Mesendoderm (in vitro differentiated cells): Measurements from ENCODE around the gene ORC3.

Source experiments
- DNase-seq: peaks from one replicate; pipeline ENCODE4 v3.0.0; 2013
- H2AK5ac ChIP-seq: 2 replicates; pipeline ENCODE4 v1.6.1; 2013; ENCODE audit warnings: low read length, inconsistent platforms
- H2BK120ac ChIP-seq: 2 replicates; pipeline ENCODE4 v1.6.1; 2013; ENCODE audit warnings: low read depth, mild to moderate bottlenecking, low read length, moderate library complexity, mixed read lengths
- H2BK15ac ChIP-seq: replicated peaks from 2 replicates; pipeline ENCODE4 v1.6.1; 2013; ENCODE audit warnings: low read depth, mild to moderate bottlenecking, moderate library complexity
- H2BK5ac ChIP-seq: 2 replicates; pipeline ENCODE4 v1.6.1; 2013; ENCODE audit warnings: low read length, inconsistent platforms
- H3K18ac ChIP-seq: 2 replicates; pipeline ENCODE4 v1.6.1; 2013; ENCODE audit warnings: mild to moderate bottlenecking, low read length, mixed read lengths
- H3K23ac ChIP-seq: one replicate; pipeline ENCODE4 v1.6.1; 2013; ENCODE audit warnings: low read length
- H3K27ac ChIP-seq: 2 replicates; pipeline ENCODE4 v1.5.1; 2013; ENCODE audit warnings: low read depth, mild to moderate bottlenecking, inconsistent platforms, low read length, moderate library complexity
- H3K27me3 ChIP-seq: 2 replicates; pipeline ENCODE4 v1.6.1; 2013; ENCODE audit warnings: low read length, control low read depth, mild to moderate bottlenecking, inconsistent platforms; ENCODE audit not compliant: insufficient read depth, poor library complexity
- H3K36me3 ChIP-seq: 2 replicates; pipeline ENCODE4 v1.6.1; 2013; ENCODE audit warnings: low read length, inconsistent platforms; ENCODE audit not compliant: control insufficient read depth, insufficient read depth
- H3K4ac ChIP-seq: one replicate; pipeline ENCODE4 v1.6.1; 2013; ENCODE audit warnings: low read depth, mild to moderate bottlenecking, low read length, moderate library complexity
- H3K4me1 ChIP-seq: 2 replicates; pipeline ENCODE4 v1.6.1; 2013; ENCODE audit warnings: low read depth, low read length, inconsistent platforms; ENCODE audit not compliant: control insufficient read depth
- H3K4me2 ChIP-seq: 2 replicates; pipeline ENCODE4 v1.6.1; 2013; ENCODE audit warnings: low read length
- H3K4me3 ChIP-seq: 2 replicates; pipeline ENCODE4 v1.5.1; 2013; ENCODE audit warnings: mild to moderate bottlenecking, low read length
- H3K56ac ChIP-seq: one replicate; pipeline ENCODE4 v1.6.1; 2013; ENCODE audit warnings: low read length
- H3K79me1 ChIP-seq: 2 replicates; pipeline ENCODE4 v1.6.1; 2013; ENCODE audit warnings: low read length, inconsistent platforms
- H3K79me2 ChIP-seq: 2 replicates; pipeline ENCODE4 v1.6.1; 2013; ENCODE audit warnings: mild to moderate bottlenecking, low read length; ENCODE audit not compliant: control insufficient read depth, insufficient read depth
- H3K9ac ChIP-seq: 2 replicates; pipeline ENCODE4 v1.6.1; 2013; ENCODE audit warnings: low read length, inconsistent platforms
- H4K5ac ChIP-seq: one replicate; pipeline ENCODE4 v1.6.1; 2013; ENCODE audit warnings: low read length
- H4K8ac ChIP-seq: one replicate; pipeline ENCODE4 v1.6.1; 2013; ENCODE audit warnings: low read depth, mild to moderate bottlenecking, control low read depth, low read length, moderate library complexity
- WGBS: extraction: QIAGEN DNeasy Blood & Tissue Kit; methylation state at CpG from one replicate; pipeline ENCODE4 v1.1.7; 2013; ENCODE audit warnings: low lambda C conversion rate, missing lambda C conversion rate; ENCODE audit not compliant: insufficient coverage; ENCODE audit errors: extremely low coverage; 5-methylcytosine and 5-hydroxymethylcytosine counted together

Gene ORC3

GRCh38 chr6:87639373-87639772 is 49.4 kb downstream of the ORC3 start:
- no peak overlapping the region for H2BK15ac ChIP-seq
- no peak overlapping the region for H3K9ac ChIP-seq
- no peaks in the 10 kb centered on the region for H3K79me2 ChIP-seq
- no peak overlapping the region for H2BK120ac ChIP-seq
- no peaks in the 10 kb centered on the region for H3K36me3 ChIP-seq
- H4K5ac ChIP-seq, result no peak overlapping the region
- H3K4me1 ChIP-seq, result no peaks in the 10 kb centered on the region
- no peaks in the 10 kb centered on the region for H3K27me3 ChIP-seq
- no peak overlapping the region for H3K4me3 ChIP-seq
- no peak overlapping the region for H4K8ac ChIP-seq
- H3K4me2 ChIP-seq, result no peak overlapping the region
- H3K4ac ChIP-seq, result no peak overlapping the region
- no peak overlapping the region for H3K18ac ChIP-seq
- H3K27ac ChIP-seq, result no peak overlapping the region
- DNase-seq, result no peak
- H3K79me1 ChIP-seq, result no peaks in the 10 kb centered on the region
- H2BK5ac ChIP-seq, result no peak overlapping the region
- no CpG with 5 or more reads among the region's 4 CpGs for WGBS
- H2AK5ac ChIP-seq, result no peak overlapping the region
- no peak overlapping the region for H3K23ac ChIP-seq
- H3K56ac ChIP-seq, result no peak overlapping the region

- Histone ChIP-seq H3K4me2 (no peak overlapping the region), H3K4ac (no peak overlapping the region), H3K56ac (no peak overlapping the region), H3K79me1 (no peaks in the 10 kb centered on the region), H4K8ac (no peak overlapping the region), H2BK5ac (no peak overlapping the region), H3K18ac (no peak overlapping the region), H3K27ac (no peak overlapping the region), H3K27me3 (no peaks in the 10 kb centered on the region), H2BK120ac (no peak overlapping the region), H2BK15ac (no peak overlapping the region), H3K9ac (no peak overlapping the region), H3K4me3 (no peak overlapping the region), H3K23ac (no peak overlapping the region), H2AK5ac (no peak overlapping the region), H4K5ac (no peak overlapping the region), H3K4me1 (no peaks in the 10 kb centered on the region), H3K36me3 (no peaks in the 10 kb centered on the region), H3K79me2 (no peaks in the 10 kb centered on the region)
- no CpG with 5 or more reads among the region's 1 CpG for WGBS
- DNase-seq, result no peak
These were observed 51.2 kb downstream of the ORC3 start for GRCh38 chr6:87641065-87641692.

GRCh38 chr6:87645080-87645479 is 55.1 kb downstream of the ORC3 start:
- Histone ChIP-seq H3K4me1 (no peaks in the 10 kb centered on the region), H2BK15ac (no peak overlapping the region), H3K79me2 (no peaks in the 10 kb centered on the region), H3K27ac (no peak overlapping the region), H3K79me1 (no peaks in the 10 kb centered on the region), H2BK5ac (no peak overlapping the region), H3K18ac (no peak overlapping the region), H4K5ac (no peak overlapping the region), H2AK5ac (no peak overlapping the region), H4K8ac (no peak overlapping the region), H3K4ac (no peak overlapping the region), H3K9ac (no peak overlapping the region), H3K27me3 (no peaks in the 10 kb centered on the region), H2BK120ac (no peak overlapping the region), H3K4me2 (no peak overlapping the region), H3K23ac (no peak overlapping the region), H3K36me3 (no peaks in the 10 kb centered on the region), H3K56ac (no peak overlapping the region), H3K4me3 (no peak overlapping the region)
- no CpG with 5 or more reads among the region's 1 CpG for WGBS
- DNase-seq, result no peak

DNA sequence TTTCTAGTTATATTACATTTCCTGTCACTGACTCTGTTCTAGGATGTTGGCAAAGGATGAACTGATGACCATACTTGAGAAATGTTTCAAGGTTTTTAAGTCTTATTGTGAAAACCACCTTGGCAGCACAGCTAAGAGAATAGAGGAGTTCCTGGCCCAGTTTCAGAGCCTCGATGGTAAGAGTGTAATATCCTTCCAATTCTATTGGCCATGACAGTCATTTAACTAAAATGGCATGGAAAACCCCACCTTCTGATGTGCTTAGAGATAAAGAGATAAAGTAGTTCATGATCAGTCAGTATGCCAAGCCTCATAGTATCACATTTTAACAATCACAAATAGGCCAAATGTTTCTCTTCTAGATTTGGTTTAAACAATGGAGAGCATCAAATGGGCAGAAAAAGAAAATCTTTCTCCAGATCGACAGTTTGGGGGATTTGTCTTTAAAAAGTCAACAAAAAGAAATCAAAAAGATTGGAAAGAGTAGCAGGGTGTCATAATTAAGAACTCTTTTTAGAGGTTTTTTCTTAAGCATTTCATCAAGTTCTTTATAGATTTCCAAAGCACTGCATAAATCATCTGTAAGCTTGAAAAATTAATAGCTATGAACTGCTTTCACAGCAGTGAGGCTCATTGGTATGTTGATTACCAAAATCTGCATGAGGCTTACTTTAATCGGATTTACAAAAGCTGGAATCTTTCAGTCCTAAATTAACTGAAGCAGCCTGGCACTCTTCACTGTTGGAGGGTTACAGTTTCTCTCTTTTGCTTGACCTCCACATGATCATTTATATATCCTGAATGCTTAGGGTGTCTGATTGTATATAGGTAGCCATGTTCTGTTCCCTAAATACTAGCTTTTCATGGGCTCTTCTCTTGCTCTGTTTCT is 63.4 kb downstream of the ORC3 start:
- no peak overlapping the region for H3K4me2 ChIP-seq
- H2BK120ac ChIP-seq, result no peak overlapping the region
- H3K18ac ChIP-seq, result no peak overlapping the region
- H3K4ac ChIP-seq, result no peak overlapping the region
- no peak overlapping the region for H4K8ac ChIP-seq
- no CpG with 5 or more reads among the region's 3 CpGs for WGBS
- H4K5ac ChIP-seq, result no peak overlapping the region
- H3K9ac ChIP-seq, result no peak overlapping the region
- no peaks in the 10 kb centered on the region for H3K36me3 ChIP-seq
- no peak overlapping the region for H3K56ac ChIP-seq
- no peak overlapping the region for H2BK5ac ChIP-seq
- DNase-seq, result peak; percentile 14
- H3K79me1 ChIP-seq, result no peaks in the 10 kb centered on the region
- no peak overlapping the region for H3K27ac ChIP-seq
- H3K27me3 ChIP-seq, result no peaks in the 10 kb centered on the region
- no peak overlapping the region for H3K4me3 ChIP-seq
- H3K4me1 ChIP-seq, result peaks cover 3% of the 10 kb centered on the region
- no peak overlapping the region for H2BK15ac ChIP-seq
- H2AK5ac ChIP-seq, result no peak overlapping the region
- H3K79me2 ChIP-seq, result no peaks in the 10 kb centered on the region
- no peak overlapping the region for H3K23ac ChIP-seq

GRCh38 chr6:87654122-87654521 is 64.2 kb downstream of the ORC3 start:
- Histone ChIP-seq H3K79me2 (no peaks in the 10 kb centered on the region), H4K8ac (no peak overlapping the region), H3K79me1 (no peaks in the 10 kb centered on the region), H2AK5ac (no peak overlapping the region), H3K36me3 (no peaks in the 10 kb centered on the region), H3K23ac (no peak overlapping the region), H4K5ac (no peak overlapping the region), H3K27ac (no peak overlapping the region), H3K4me1 (peaks cover 3% of the 10 kb centered on the region), H3K4me3 (no peak overlapping the region), H2BK15ac (no peak overlapping the region), H3K4me2 (no peak overlapping the region), H3K18ac (no peak overlapping the region), H3K4ac (no peak overlapping the region), H2BK5ac (no peak overlapping the region), H2BK120ac (no peak overlapping the region), H3K9ac (no peak overlapping the region), H3K27me3 (no peaks in the 10 kb centered on the region), H3K56ac (no peak overlapping the region)
- no peak for DNase-seq
- WGBS, result no CpG with 5 or more reads among the region's 1 CpG
